Esophagus squamous epithelium (tissue), 5 donors: ENCODE data around the gene TTC28. TPM values are rescaled to one million over a fixed set of nuclear protein-coding genes. Genes with fewer than 3 reads are reported as not detected.
"Not testable (repeated sequence)": the region's sequence is repeated elsewhere in the genome, so short reads cannot be mapped to it uniquely, and the experiment has no call there.

ENCODE experiments used
- DNase-seq: peaks from one replicate; lab custom pipeline; 2025; lab: John Stamatoyannopoulos, UW
- H3K27ac ChIP-seq, 4 donors: fragments of 200-600 bp; sonication (generic); one replicate each; pipeline ENCODE4 v1.5.1; 2016 to 2019; ENCODE audit warnings: mild to moderate bottlenecking in 1 of 4
- H3K27me3 ChIP-seq, 4 donors: fragments of 200-600 bp; sonication (generic); 1 replicate in 3 of 4; 2 replicates in 1 of 4; pipeline versions ENCODE4 v1.5.1 to v1.6.0; 2017 to 2021; ENCODE audit warnings: antibody characterized with exemption in 1 of 4
- H3K36me3 ChIP-seq, 3 donors: fragments of 200-600 bp; sonication (generic); one replicate each; pipeline ENCODE4 v1.5.1; 2016 to 2019
- H3K4me1 ChIP-seq, 3 donors: fragments of 200-600 bp; sonication (generic); one replicate each; pipeline ENCODE4 v1.5.1; 2017 to 2019
- H3K4me3 ChIP-seq, 4 donors: fragments of 200-600 bp; sonication (generic); 1 replicate in 3 of 4; 2 replicates in 1 of 4; pipeline ENCODE4 v1.5.1; 2016 to 2019; ENCODE audit warnings: mild to moderate bottlenecking in 2 of 4, moderate library complexity in 1 of 4
- H3K9me3 ChIP-seq, 3 donors: fragments of 200-600 bp; sonication (generic); one replicate each; pipeline ENCODE4 v1.5.1; 2016 to 2019
- POLR2A ChIP-seq, 4 donors: fragments of 450-650 bp; IDR thresholded peaks; one replicate each; pipeline ENCODE4 v1.6.1; 2017; ENCODE audit warnings: antibody characterized with exemption in 4 of 4, mild to moderate bottlenecking in 4 of 4, moderate library complexity in 3 of 4
- WGBS, 2 donors: methylation state at CpG; one replicate each; pipeline ENCODE4 v1.1.5; 2018; 5-methylcytosine and 5-hydroxymethylcytosine counted together
- intact Hi-C: fragments of 100-400 bp; cut with DNase I; formaldehyde crosslinking; loops from one replicate; pipeline ENCODE4 v1.15.0; 2022
- total RNA-seq, 4 donors: library from RNA; depleted of rRNA; stranded (reverse); fragments of >200 nt; gene quantifications; one replicate each; pipeline ENCODE4 v1.1.0, GENCODE V29; 2016
- TF ChIP-seq, protein P1 (sequence below), 6 experiments: fragments of 450-650 bp in 4 of 6; fragments of 200-600 bp in 2 of 6; sonication (generic) in 2 of 6; IDR thresholded peaks; one replicate each; pipeline ENCODE4 v1.5.1; 2016 to 2019; ENCODE audit warnings: antibody characterized with exemption in 6 of 6, mild to moderate bottlenecking in 4 of 6, moderate library complexity in 4 of 6
- donor health status: DM: yes; HTN: yes; CAD: no.

The TTC28 gene
- total RNA-seq, 4 donors from 2014 or later: 6.0 to 21.4 (median 7.7) TPM

- no peaks in the 10 kb centered on the region for H3K4me1 ChIP-seq
- H3K9me3 ChIP-seq: no peaks in the 10 kb centered on the region
- H3K27me3 ChIP-seq: no peaks in the 10 kb centered on the region
- no peak overlapping the region for H3K27ac ChIP-seq
- 67 to 76% methylated on average over 3 of the region's 3 CpGs for WGBS, 2 donors
- H3K4me3 ChIP-seq: no peak overlapping the region
- TF ChIP-seq, protein P1, sequence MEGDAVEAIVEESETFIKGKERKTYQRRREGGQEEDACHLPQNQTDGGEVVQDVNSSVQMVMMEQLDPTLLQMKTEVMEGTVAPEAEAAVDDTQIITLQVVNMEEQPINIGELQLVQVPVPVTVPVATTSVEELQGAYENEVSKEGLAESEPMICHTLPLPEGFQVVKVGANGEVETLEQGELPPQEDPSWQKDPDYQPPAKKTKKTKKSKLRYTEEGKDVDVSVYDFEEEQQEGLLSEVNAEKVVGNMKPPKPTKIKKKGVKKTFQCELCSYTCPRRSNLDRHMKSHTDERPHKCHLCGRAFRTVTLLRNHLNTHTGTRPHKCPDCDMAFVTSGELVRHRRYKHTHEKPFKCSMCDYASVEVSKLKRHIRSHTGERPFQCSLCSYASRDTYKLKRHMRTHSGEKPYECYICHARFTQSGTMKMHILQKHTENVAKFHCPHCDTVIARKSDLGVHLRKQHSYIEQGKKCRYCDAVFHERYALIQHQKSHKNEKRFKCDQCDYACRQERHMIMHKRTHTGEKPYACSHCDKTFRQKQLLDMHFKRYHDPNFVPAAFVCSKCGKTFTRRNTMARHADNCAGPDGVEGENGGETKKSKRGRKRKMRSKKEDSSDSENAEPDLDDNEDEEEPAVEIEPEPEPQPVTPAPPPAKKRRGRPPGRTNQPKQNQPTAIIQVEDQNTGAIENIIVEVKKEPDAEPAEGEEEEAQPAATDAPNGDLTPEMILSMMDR (IDR thresholded peaks at IDR 0.05): no peak
- no peak for TF ChIP-seq POLR2A (IDR thresholded peaks at IDR 0.05)
- DNase-seq: no peak
- no peaks in the 10 kb centered on the region for H3K36me3 ChIP-seq
- intact Hi-C loops: no loop called here
Measured at GRCh38 chr22:28521451-28521850, 158.2 kb downstream of the TTC28 start.

DNA sequence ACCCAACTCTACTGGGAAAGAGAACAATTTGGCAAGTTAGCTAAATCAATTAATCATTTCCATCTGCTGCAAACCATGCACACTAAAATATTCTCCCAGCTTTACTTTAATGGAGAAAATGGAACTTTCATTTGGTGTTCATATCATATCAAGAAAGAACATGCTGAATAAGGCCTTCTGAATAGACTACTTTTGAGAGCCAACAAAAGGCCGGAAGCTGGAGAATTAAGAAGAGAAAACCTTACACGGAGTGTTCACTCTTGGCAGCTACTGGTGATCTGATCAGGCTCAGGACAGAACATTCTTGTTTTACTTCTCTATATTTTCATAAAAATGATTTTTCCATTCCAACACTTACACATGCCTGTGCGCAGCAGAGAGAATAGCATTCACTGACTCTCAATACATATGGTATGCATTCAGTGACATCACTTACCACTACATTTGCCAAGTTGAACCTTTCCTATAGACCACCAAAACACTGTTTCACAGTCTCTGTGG is 165.3 kb downstream of the TTC28 start:
- no peaks in the 10 kb centered on the region for H3K36me3 ChIP-seq

GRCh38 chr22:28512387-28512786 is 167.3 kb downstream of the TTC28 start:
- H3K9me3 ChIP-seq, H3K36me3 ChIP-seq, H3K27ac ChIP-seq, intact Hi-C loops, DNase-seq, H3K4me3 ChIP-seq, H3K27me3 ChIP-seq: not testable (repeated sequence)
- H3K4me1 ChIP-seq: peaks cover 0 to 18% (median 8%) of the 10 kb centered on the region in 3 donors
- 93 to 97% methylated on average over 2 of the region's 2 CpGs for WGBS, 2 donors

More for the DNA sequence above, 165.3 kb downstream of the TTC28 start:
- Histone ChIP-seq H3K9me3 (peaks cover 0 to 10% (median 0%) of the 10 kb centered on the region in 3 donors), H3K27ac (peak overlapping the region in 1 of 4 donors; percentile 15), H3K4me3 (no peak overlapping the region), H3K4me1 (peaks cover 0 to 18% (median 8%) of the 10 kb centered on the region in 3 donors), H3K27me3 (no peaks in the 10 kb centered on the region)
- TF ChIP-seq POLR2A (IDR thresholded peaks at IDR 0.05): no peak
- TF ChIP-seq, protein P1 (IDR thresholded peaks at IDR 0.05): no peak
- DNase-seq: no peak
- intact Hi-C loops: no loop called here
- WGBS, 2 donors: 25 to 52% methylated on average over 3 of the region's 3 CpGs

- peaks cover 0 to 10% (median 6%) of the 10 kb centered on the region in 3 donors for H3K9me3 ChIP-seq
- H3K4me1 ChIP-seq: no peaks in the 10 kb centered on the region
- TF ChIP-seq POLR2A (IDR thresholded peaks at IDR 0.05): no peak
- TF ChIP-seq, protein P1 (IDR thresholded peaks at IDR 0.05): no peak
- no peak for DNase-seq
- no peak overlapping the region for H3K4me3 ChIP-seq
- intact Hi-C loops: no loop called here
- H3K27me3 ChIP-seq: no peaks in the 10 kb centered on the region
- no peak overlapping the region for H3K27ac ChIP-seq
- H3K36me3 ChIP-seq: no peaks in the 10 kb centered on the region
Measured at GRCh38 chr22:28507896-28508295, 171.7 kb downstream of the TTC28 start.

GRCh38 chr22:28506150-28506535 is 173.5 kb downstream of the TTC28 start:
- intact Hi-C loops: no loop called here
- H3K36me3 ChIP-seq: no peaks in the 10 kb centered on the region

More at GRCh38 chr22:28506150-28506535, 173.5 kb downstream of the TTC28 start:
- Histone ChIP-seq H3K27me3 (no peaks in the 10 kb centered on the region), H3K4me3 (peak overlapping the region in 1 of 4 donors; percentile 4), H3K27ac (no peak overlapping the region), H3K9me3 (peaks cover 0 to 7% (median 6%) of the 10 kb centered on the region in 3 donors), H3K4me1 (no peaks in the 10 kb centered on the region)
- TF ChIP-seq, protein P1 (IDR thresholded peaks at IDR 0.05): no peak
- TF ChIP-seq POLR2A (IDR thresholded peaks at IDR 0.05): no peak
- DNase-seq: no peak
- WGBS, 2 donors: 80% methylated on average over 1 of the region's 9 CpGs; no CpG with 5 or more reads in 1 of the 2 donors
